Thoracic aorta (tissue), 2 donors: ENCODE measurements around the gene CDKAL1. TPM values are rescaled to one million over a fixed set of nuclear protein-coding genes. Genes with fewer than 3 reads are reported as not detected.

Experiments used
- ATAC-seq: fragments of 150-250 bp; one replicate; pipeline ENCODE4 v1.8.0; 2017; ENCODE audit warnings: low read depth; ENCODE audit not compliant: insufficient number of reproducible peaks, low FRiP score
- DNase-seq: peaks from one replicate; pipeline ENCODE4 v3.0.0-alpha.2; 2020; ENCODE audit warnings: low spot score
- H3K27ac ChIP-seq, 2 donors: fragments of 200-600 bp; sonication (generic); 1 replicate in 1 of 2; 2 replicates in 1 of 2; pipeline ENCODE4 v1.5.1; 2016; ENCODE audit warnings: mild to moderate bottlenecking in 2 of 2, moderate library complexity in 2 of 2
- H3K27me3 ChIP-seq: fragments of 200-600 bp; sonication (generic); replicated peaks from 2 replicates; pipeline ENCODE4 v1.6.0; 2016; ENCODE audit warnings: mild to moderate bottlenecking; ENCODE audit not compliant: insufficient read depth
- H3K36me3 ChIP-seq: fragments of 200-600 bp; sonication (generic); one replicate; pipeline ENCODE4 v1.5.1; 2016
- H3K4me1 ChIP-seq, 2 donors: fragments of 200-600 bp; sonication (generic); 1 replicate in 1 of 2; 2 replicates in 1 of 2; pipeline versions ENCODE4 v1.5.1 to v1.6.0; 2016; ENCODE audit warnings: low read depth in 2 of 2, mild to moderate bottlenecking in 1 of 2; ENCODE audit not compliant: control insufficient read depth in 1 of 2
- H3K4me3 ChIP-seq: fragments of 200-600 bp; sonication (generic); 2 replicates; pipeline ENCODE4 v1.5.1; 2016; ENCODE audit warnings: mild to moderate bottlenecking
- H3K9me3 ChIP-seq: fragments of 200-600 bp; sonication (generic); 2 replicates; pipeline ENCODE4 v1.5.1; 2016
- CTCF ChIP-seq: fragments of 200-600 bp; sonication (generic); IDR thresholded peaks from one replicate; pipeline ENCODE4 v1.5.1; 2019; ENCODE audit warnings: antibody characterized with exemption
- total RNA-seq, 2 donors: library from RNA; depleted of rRNA; stranded (reverse); fragments of >200 nt; gene quantifications; one replicate each; pipeline versions ENCODE4 v1.1.0 to v1.2.3, GENCODE V29; 2016

The CDKAL1 gene
- total RNA-seq, 2 donors from 2014 or later, result 8.5 to 14.6 TPM

- ATAC-seq, result no peak
Observed at GRCh38 chr6:21024616-21025015, 490.4 kb downstream of the CDKAL1 start.

GRCh38 chr6:21026576-21027273 is 492.5 kb downstream of the CDKAL1 start:
- DNase-seq, result no peak
- Histone ChIP-seq H3K27me3 (no peaks in the 10 kb centered on the region), H3K4me3 (no peak overlapping the region), H3K36me3 (no peaks in the 10 kb centered on the region), H3K9me3 (no peaks in the 10 kb centered on the region), H3K4me1 (peaks cover 0 to 5% of the 10 kb centered on the region in 2 donors), H3K27ac (no peak overlapping the region)
- TF ChIP-seq CTCF, result no peak
- no peak for ATAC-seq

More at GRCh38 chr6:21024616-21025015, 490.4 kb downstream of the CDKAL1 start:
- peaks cover 0 to 5% of the 10 kb centered on the region in 2 donors for H3K4me1 ChIP-seq
- DNase-seq, result no peak
- H3K4me3 ChIP-seq, result no peak overlapping the region
- H3K27me3 ChIP-seq, result no peaks in the 10 kb centered on the region
- H3K27ac ChIP-seq, result no peak overlapping the region
- no peaks in the 10 kb centered on the region for H3K36me3 ChIP-seq
- no peak for TF ChIP-seq CTCF
- H3K9me3 ChIP-seq, result no peaks in the 10 kb centered on the region

GRCh38 chr6:21027507-21027906 is 493.2 kb downstream of the CDKAL1 start:
- Histone ChIP-seq H3K27ac (no peak overlapping the region), H3K9me3 (no peaks in the 10 kb centered on the region), H3K36me3 (no peaks in the 10 kb centered on the region), H3K27me3 (no peaks in the 10 kb centered on the region), H3K4me3 (no peak overlapping the region), H3K4me1 (peaks cover 0 to 5% of the 10 kb centered on the region in 2 donors)
- no peak for TF ChIP-seq CTCF
- DNase-seq (no peak), ATAC-seq (no peak)

- Histone ChIP-seq H3K27me3 (no peaks in the 10 kb centered on the region), H3K36me3 (no peaks in the 10 kb centered on the region), H3K27ac (no peak overlapping the region), H3K9me3 (no peaks in the 10 kb centered on the region), H3K4me3 (no peak overlapping the region), H3K4me1 (peaks cover 0 to 20% of the 10 kb centered on the region in 2 donors)
- DNase-seq (no peak), ATAC-seq (no peak)
- TF ChIP-seq CTCF, result no peak
Observed at GRCh38 chr6:21031182-21031581, 496.9 kb downstream of the CDKAL1 start.

- Histone ChIP-seq H3K27ac (peak overlapping the region; percentile 42 to 54), H3K4me1 (peaks cover 0 to 20% of the 10 kb centered on the region in 2 donors), H3K36me3 (no peaks in the 10 kb centered on the region), H3K9me3 (no peaks in the 10 kb centered on the region), H3K27me3 (no peaks in the 10 kb centered on the region), H3K4me3 (peak overlapping the region; percentile 55)
- ATAC-seq (no peak), DNase-seq (no peak)
- no peak for TF ChIP-seq CTCF
Observed at GRCh38 chr6:21033084-21033483, 498.8 kb downstream of the CDKAL1 start.
